ENCODE data around the gene EMC8. TPM values are rescaled to one million over a fixed set of nuclear protein-coding genes. Genes with fewer than 3 reads are reported as not detected.
A peak's percentile ranks its signal among the peaks of the same experiment; 100 is the strongest.

The EMC8 gene
- total RNA-seq, 1 donor from 2014 or later = 8.9 TPM

- H3K36me3 ChIP-seq (ENCODE audit: control insufficient read depth in 3 of 3, insufficient read depth in 3 of 3, low read length in 3 of 3) = peaks cover 31 to 41% (median 36%) of the 10 kb centered on the region in 3 donors
- no peaks in the 10 kb centered on the region for H3K27me3 ChIP-seq (ENCODE audit: control insufficient read depth in 3 of 3, insufficient read depth in 3 of 3, low read length in 3 of 3)
- H3K27ac ChIP-seq (ENCODE audit: low read depth, low read length) = peak overlapping the region; percentile 29
- no peak overlapping the region for H3K9ac ChIP-seq (ENCODE audit: low read depth in 1 of 3, low read length in 3 of 3)
- no peak overlapping the region for H3K4me3 ChIP-seq (ENCODE audit: low read length in 3 of 3)
- peaks cover 12 to 16% (median 13%) of the 10 kb centered on the region in 3 donors for H3K4me1 ChIP-seq (ENCODE audit: control insufficient read depth in 3 of 3, insufficient read depth in 3 of 3, low read length in 3 of 3)
- no peaks in the 10 kb centered on the region for H3K9me3 ChIP-seq (ENCODE audit: control insufficient read depth in 3 of 3, low read length in 3 of 3)
These were observed 20.5 kb downstream of the EMC8 start for GRCh38 chr16:85778873-85779272.

- no peaks in the 10 kb centered on the region for H3K9me3 ChIP-seq (ENCODE audit: control insufficient read depth in 3 of 3, low read length in 3 of 3)
- peaks cover 11 to 16% (median 13%) of the 10 kb centered on the region in 3 donors for H3K4me1 ChIP-seq (ENCODE audit: control insufficient read depth in 3 of 3, insufficient read depth in 3 of 3, low read length in 3 of 3)
- peak overlapping the region; percentile 36 for H3K27ac ChIP-seq (ENCODE audit: low read depth, low read length)
- H3K36me3 ChIP-seq (ENCODE audit: control insufficient read depth in 3 of 3, insufficient read depth in 3 of 3, low read length in 3 of 3) = peaks cover 31 to 39% (median 36%) of the 10 kb centered on the region in 3 donors
- H3K4me3 ChIP-seq (ENCODE audit: low read length in 3 of 3) = no peak overlapping the region
- no peaks in the 10 kb centered on the region for H3K27me3 ChIP-seq (ENCODE audit: control insufficient read depth in 3 of 3, insufficient read depth in 3 of 3, low read length in 3 of 3)
- H3K9ac ChIP-seq (ENCODE audit: low read depth in 1 of 3, low read length in 3 of 3) = no peak overlapping the region
These were observed 21.6 kb downstream of the EMC8 start for GRCh38 chr16:85777583-85778310.

- Histone ChIP-seq H3K4me1 (ENCODE audit: control insufficient read depth in 3 of 3, insufficient read depth in 3 of 3, low read length in 3 of 3) (peaks cover 0 to 4% (median 0%) of the 10 kb centered on the region in 3 donors), H3K9ac (ENCODE audit: low read depth in 1 of 3, low read length in 3 of 3) (no peak overlapping the region), H3K4me3 (ENCODE audit: low read length in 3 of 3) (no peak overlapping the region), H3K27ac (ENCODE audit: low read depth, low read length) (no peak overlapping the region), H3K27me3 (ENCODE audit: control insufficient read depth in 3 of 3, insufficient read depth in 3 of 3, low read length in 3 of 3) (no peaks in the 10 kb centered on the region), H3K36me3 (ENCODE audit: control insufficient read depth in 3 of 3, insufficient read depth in 3 of 3, low read length in 3 of 3) (peaks cover 17 to 26% (median 25%) of the 10 kb centered on the region in 3 donors), H3K9me3 (ENCODE audit: control insufficient read depth in 3 of 3, low read length in 3 of 3) (no peaks in the 10 kb centered on the region)
These were observed 24.5 kb downstream of the EMC8 start for GRCh38 chr16:85774811-85775210.

- H3K9ac ChIP-seq (ENCODE audit: low read depth in 1 of 3, low read length in 3 of 3) = no peak overlapping the region
- H3K4me3 ChIP-seq (ENCODE audit: low read length in 3 of 3) = no peak overlapping the region
- H3K36me3 ChIP-seq (ENCODE audit: control insufficient read depth in 3 of 3, insufficient read depth in 3 of 3, low read length in 3 of 3) = peaks cover 11 to 21% (median 20%) of the 10 kb centered on the region in 3 donors
- peaks cover 0 to 4% (median 0%) of the 10 kb centered on the region in 3 donors for H3K4me1 ChIP-seq (ENCODE audit: control insufficient read depth in 3 of 3, insufficient read depth in 3 of 3, low read length in 3 of 3)
- no peaks in the 10 kb centered on the region for H3K9me3 ChIP-seq (ENCODE audit: control insufficient read depth in 3 of 3, low read length in 3 of 3)
- H3K27ac ChIP-seq (ENCODE audit: low read depth, low read length) = no peak overlapping the region
- no peaks in the 10 kb centered on the region for H3K27me3 ChIP-seq (ENCODE audit: control insufficient read depth in 3 of 3, insufficient read depth in 3 of 3, low read length in 3 of 3)
These were observed 25.2 kb downstream of the EMC8 start for GRCh38 chr16:85774136-85774535.

- Histone ChIP-seq H3K36me3 (ENCODE audit: control insufficient read depth in 3 of 3, insufficient read depth in 3 of 3, low read length in 3 of 3) (peaks cover 4 to 11% (median 9%) of the 10 kb centered on the region in 3 donors), H3K9me3 (ENCODE audit: control insufficient read depth in 3 of 3, low read length in 3 of 3) (no peaks in the 10 kb centered on the region), H3K4me3 (ENCODE audit: low read length in 3 of 3) (no peak overlapping the region), H3K4me1 (ENCODE audit: control insufficient read depth in 3 of 3, insufficient read depth in 3 of 3, low read length in 3 of 3) (peaks cover 0 to under 1% (median 0%) of the 10 kb centered on the region in 3 donors), H3K27ac (ENCODE audit: low read depth, low read length) (no peak overlapping the region), H3K27me3 (ENCODE audit: control insufficient read depth in 3 of 3, insufficient read depth in 3 of 3, low read length in 3 of 3) (no peaks in the 10 kb centered on the region), H3K9ac (ENCODE audit: low read depth in 1 of 3, low read length in 3 of 3) (no peak overlapping the region)
These were observed 26.3 kb downstream of the EMC8 start for GRCh38 chr16:85773044-85773443.

- no peaks in the 10 kb centered on the region for H3K9me3 ChIP-seq (ENCODE audit: control insufficient read depth in 3 of 3, low read length in 3 of 3)
- no peaks in the 10 kb centered on the region for H3K4me1 ChIP-seq (ENCODE audit: control insufficient read depth in 3 of 3, insufficient read depth in 3 of 3, low read length in 3 of 3)
- H3K36me3 ChIP-seq (ENCODE audit: control insufficient read depth in 3 of 3, insufficient read depth in 3 of 3, low read length in 3 of 3) = peaks cover 0 to 2% (median 0%) of the 10 kb centered on the region in 3 donors
- H3K4me3 ChIP-seq (ENCODE audit: low read length in 3 of 3) = no peak overlapping the region
- H3K27ac ChIP-seq (ENCODE audit: low read depth, low read length) = no peak overlapping the region
- peaks cover 5 to 9% (median 7%) of the 10 kb centered on the region in 3 donors for H3K27me3 ChIP-seq (ENCODE audit: control insufficient read depth in 3 of 3, insufficient read depth in 3 of 3, low read length in 3 of 3)
- no peak overlapping the region for H3K9ac ChIP-seq (ENCODE audit: low read depth in 1 of 3, low read length in 3 of 3)
These were observed 28.6 kb downstream of the EMC8 start for GRCh38 chr16:85770741-85771140.

GRCh38 chr16:85768199-85768598, 31.1 kb downstream of the EMC8 start:
- Histone ChIP-seq H3K27me3 (ENCODE audit: control insufficient read depth in 3 of 3, insufficient read depth in 3 of 3, low read length in 3 of 3) (peaks cover 11 to 18% (median 11%) of the 10 kb centered on the region in 3 donors), H3K4me1 (ENCODE audit: control insufficient read depth in 3 of 3, insufficient read depth in 3 of 3, low read length in 3 of 3) (no peaks in the 10 kb centered on the region), H3K9ac (ENCODE audit: low read depth in 1 of 3, low read length in 3 of 3) (no peak overlapping the region), H3K9me3 (ENCODE audit: control insufficient read depth in 3 of 3, low read length in 3 of 3) (no peaks in the 10 kb centered on the region), H3K4me3 (ENCODE audit: low read length in 3 of 3) (no peak overlapping the region), H3K27ac (ENCODE audit: low read depth, low read length) (no peak overlapping the region), H3K36me3 (ENCODE audit: control insufficient read depth in 3 of 3, insufficient read depth in 3 of 3, low read length in 3 of 3) (no peaks in the 10 kb centered on the region)

- Histone ChIP-seq H3K27ac (ENCODE audit: low read depth, low read length) (no peak overlapping the region), H3K36me3 (ENCODE audit: control insufficient read depth in 3 of 3, insufficient read depth in 3 of 3, low read length in 3 of 3) (no peaks in the 10 kb centered on the region), H3K4me1 (ENCODE audit: control insufficient read depth in 3 of 3, insufficient read depth in 3 of 3, low read length in 3 of 3) (no peaks in the 10 kb centered on the region), H3K27me3 (ENCODE audit: control insufficient read depth in 3 of 3, insufficient read depth in 3 of 3, low read length in 3 of 3) (peaks cover 16 to 23% (median 18%) of the 10 kb centered on the region in 3 donors), H3K4me3 (ENCODE audit: low read length in 3 of 3) (no peak overlapping the region), H3K9me3 (ENCODE audit: control insufficient read depth in 3 of 3, low read length in 3 of 3) (no peaks in the 10 kb centered on the region), H3K9ac (ENCODE audit: low read depth in 1 of 3, low read length in 3 of 3) (no peak overlapping the region)
These were observed 31.8 kb downstream of the EMC8 start for GRCh38 chr16:85767531-85767930.

GRCh38 chr16:85765767-85766166, 33.6 kb downstream of the EMC8 start:
- H3K4me3 ChIP-seq (ENCODE audit: low read length in 3 of 3) = no peak overlapping the region
- no peaks in the 10 kb centered on the region for H3K36me3 ChIP-seq (ENCODE audit: control insufficient read depth in 3 of 3, insufficient read depth in 3 of 3, low read length in 3 of 3)
- peaks cover 16 to 30% (median 26%) of the 10 kb centered on the region in 3 donors for H3K27me3 ChIP-seq (ENCODE audit: control insufficient read depth in 3 of 3, insufficient read depth in 3 of 3, low read length in 3 of 3)
- H3K9me3 ChIP-seq (ENCODE audit: control insufficient read depth in 3 of 3, low read length in 3 of 3) = no peaks in the 10 kb centered on the region
- H3K9ac ChIP-seq (ENCODE audit: low read depth in 1 of 3, low read length in 3 of 3) = no peak overlapping the region
- no peaks in the 10 kb centered on the region for H3K4me1 ChIP-seq (ENCODE audit: control insufficient read depth in 3 of 3, insufficient read depth in 3 of 3, low read length in 3 of 3)
- no peak overlapping the region for H3K27ac ChIP-seq (ENCODE audit: low read depth, low read length)

- Histone ChIP-seq H3K4me3 (ENCODE audit: low read length in 3 of 3) (no peak overlapping the region), H3K27ac (ENCODE audit: low read depth, low read length) (no peak overlapping the region), H3K36me3 (ENCODE audit: control insufficient read depth in 3 of 3, insufficient read depth in 3 of 3, low read length in 3 of 3) (no peaks in the 10 kb centered on the region), H3K9ac (ENCODE audit: low read depth in 1 of 3, low read length in 3 of 3) (no peak overlapping the region), H3K27me3 (ENCODE audit: control insufficient read depth in 3 of 3, insufficient read depth in 3 of 3, low read length in 3 of 3) (peaks cover 16 to 32% (median 29%) of the 10 kb centered on the region in 3 donors), H3K9me3 (ENCODE audit: control insufficient read depth in 3 of 3, low read length in 3 of 3) (no peaks in the 10 kb centered on the region), H3K4me1 (ENCODE audit: control insufficient read depth in 3 of 3, insufficient read depth in 3 of 3, low read length in 3 of 3) (no peaks in the 10 kb centered on the region)
These were observed 34.1 kb downstream of the EMC8 start for GRCh38 chr16:85765211-85765610.
